Lower leg skin (tissue), 3 donors: ENCODE results near the gene NXNL1.

Source experiments
- CTCF ChIP-seq, 3 donors: fragments of 450-650 bp; IDR thresholded peaks; one replicate each; pipeline ENCODE4 v1.5.1; 2016; ENCODE audit warnings: antibody characterized with exemption in 3 of 3, mild to moderate bottlenecking in 3 of 3, moderate library complexity in 2 of 3
- POLR2A ChIP-seq, 2 donors: fragments of 450-650 bp; IDR thresholded peaks; one replicate each; pipeline ENCODE4 v1.6.1; 2016 to 2017; ENCODE audit warnings: antibody characterized with exemption in 2 of 2, mild to moderate bottlenecking in 1 of 2, moderate library complexity in 1 of 2

- no peak for TF ChIP-seq POLR2A (IDR thresholded peaks at IDR 0.05)
- TF ChIP-seq CTCF (IDR thresholded peaks at IDR 0.05): no peak
Observed at GRCh38 chr19:17489392-17490030, 28.8 kb upstream of the NXNL1 start.
